Measurements from ENCODE around the gene C3.
A peak's percentile ranks its signal among the peaks of the same experiment; 100 is the strongest.
"Not testable (repeated sequence)": the region's sequence is repeated elsewhere in the genome, so short reads cannot be mapped to it uniquely, and the experiment has no call there.

The C3 gene

DNA sequence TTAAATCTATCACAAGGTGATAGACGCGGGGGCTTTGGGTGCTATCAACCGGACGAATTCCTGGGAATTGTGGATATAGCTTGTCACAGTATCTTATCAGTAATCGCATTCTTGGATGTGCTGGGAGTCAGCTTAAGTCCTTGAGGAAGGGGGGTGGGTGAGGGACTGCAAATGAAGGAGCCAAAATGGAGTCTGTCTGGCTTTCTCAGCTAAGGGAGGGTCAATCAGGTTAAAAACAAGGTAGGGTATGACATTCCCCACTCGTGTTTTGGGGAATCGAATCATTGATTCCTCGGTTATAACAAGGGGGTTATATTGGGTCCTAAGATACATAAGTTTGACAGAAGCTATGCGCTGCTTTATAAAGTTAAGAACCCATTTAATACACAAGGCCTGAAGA, 64.1 kb downstream of the C3 start:
- not testable (repeated sequence) for DNase-seq

DNA sequence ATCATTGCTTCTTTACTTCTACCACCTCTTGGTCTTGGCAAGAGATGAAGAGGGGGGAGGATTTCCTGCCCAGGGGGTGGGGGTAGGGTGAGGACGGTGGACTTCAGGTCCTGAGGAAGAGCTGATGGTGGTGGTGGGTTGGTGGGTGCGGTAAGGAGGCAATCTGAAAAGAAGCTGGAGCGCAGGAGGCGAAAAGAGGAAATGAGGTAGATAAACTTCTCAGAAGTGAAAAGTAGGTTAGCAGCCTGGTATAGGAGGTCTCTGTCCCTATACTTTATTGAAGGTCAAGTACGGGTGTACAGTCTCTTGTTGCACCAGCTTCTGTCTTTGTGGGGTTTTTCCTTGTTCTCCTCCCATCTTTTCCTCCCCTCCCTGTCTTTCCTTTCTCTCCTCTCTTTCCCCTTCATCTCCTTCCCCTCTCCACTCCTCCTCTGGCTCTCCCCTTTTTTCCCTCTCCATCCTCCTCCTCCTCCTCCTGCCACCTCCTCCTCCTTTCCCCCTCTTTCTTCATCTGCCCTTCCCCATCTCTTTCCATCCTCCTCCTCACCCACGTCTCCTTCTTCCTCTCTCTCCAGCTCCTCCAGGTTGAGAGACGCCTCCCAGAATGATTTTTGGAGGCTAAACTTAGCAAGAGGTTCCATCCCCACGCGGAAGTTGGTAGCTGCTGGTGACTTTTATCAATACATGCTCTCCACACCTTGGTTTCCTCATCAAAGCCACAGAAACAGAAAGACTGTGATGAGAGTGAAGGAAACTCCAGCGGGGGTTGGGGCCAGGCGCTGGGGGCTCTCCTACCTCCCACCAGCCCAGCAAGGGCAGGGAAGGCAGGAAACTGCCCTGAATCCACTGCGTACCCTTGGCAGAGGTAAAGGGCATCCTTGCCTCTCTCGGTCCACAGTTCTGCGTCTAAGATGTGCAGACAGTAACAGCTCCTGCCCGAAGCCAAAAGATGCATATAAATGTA, 65.8 kb downstream of the C3 start:
- peak; percentile 81 for DNase-seq

DNA sequence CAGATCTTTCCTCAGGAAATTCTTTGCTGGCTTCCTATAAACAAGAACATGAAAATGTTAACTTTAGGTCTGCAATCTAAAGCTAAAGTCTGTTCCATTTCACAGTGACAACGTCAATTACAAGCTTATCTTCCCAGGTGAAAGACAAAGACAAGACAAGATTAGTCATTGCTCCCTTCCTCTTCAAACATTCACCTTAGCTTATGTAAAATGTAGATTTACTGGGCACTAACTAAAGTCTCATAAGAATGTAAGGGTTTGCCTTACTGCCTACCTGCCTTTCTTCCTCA, 67.7 kb downstream of the C3 start:
- no peak for DNase-seq

DNA sequence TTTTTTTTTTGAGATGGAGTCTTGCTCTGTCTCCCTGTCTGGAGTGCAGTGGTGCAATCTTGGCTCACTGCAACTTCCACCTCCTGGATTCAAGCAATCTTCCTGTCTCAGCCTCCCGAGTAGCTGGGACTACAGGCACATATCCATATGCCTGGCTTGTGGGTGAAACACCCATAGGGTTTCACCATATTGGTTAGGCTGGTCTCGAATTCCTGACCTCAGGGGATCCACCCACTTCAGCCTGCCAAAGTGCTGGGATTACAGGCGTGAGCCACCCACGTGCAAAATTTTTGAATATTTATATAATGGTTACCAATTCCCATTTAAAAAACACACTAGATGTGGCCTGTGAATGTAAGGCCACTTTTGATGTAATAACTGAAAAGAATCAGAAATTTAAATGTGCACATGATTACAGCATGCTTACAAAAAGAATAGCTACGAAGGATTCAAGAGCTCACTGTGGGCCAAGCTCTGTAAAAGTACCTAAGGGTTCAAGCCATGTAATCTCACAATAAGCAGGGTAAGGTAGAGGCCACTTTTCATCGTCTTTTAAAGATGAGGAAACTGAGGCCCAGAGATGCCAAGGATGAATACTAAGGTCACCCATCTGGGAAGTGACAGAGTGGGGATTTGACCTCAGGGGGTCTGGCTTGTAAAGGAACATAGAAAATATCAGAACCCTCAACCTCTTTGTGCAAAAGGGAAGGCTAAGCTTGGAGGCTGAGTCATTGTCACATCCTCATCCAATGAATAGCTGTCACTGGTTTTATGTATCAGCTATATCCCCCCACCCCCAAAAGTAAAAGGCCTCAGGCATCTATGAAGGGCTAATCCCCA, 68.3 kb downstream of the C3 start:
- DNase-seq, result no peak

DNA sequence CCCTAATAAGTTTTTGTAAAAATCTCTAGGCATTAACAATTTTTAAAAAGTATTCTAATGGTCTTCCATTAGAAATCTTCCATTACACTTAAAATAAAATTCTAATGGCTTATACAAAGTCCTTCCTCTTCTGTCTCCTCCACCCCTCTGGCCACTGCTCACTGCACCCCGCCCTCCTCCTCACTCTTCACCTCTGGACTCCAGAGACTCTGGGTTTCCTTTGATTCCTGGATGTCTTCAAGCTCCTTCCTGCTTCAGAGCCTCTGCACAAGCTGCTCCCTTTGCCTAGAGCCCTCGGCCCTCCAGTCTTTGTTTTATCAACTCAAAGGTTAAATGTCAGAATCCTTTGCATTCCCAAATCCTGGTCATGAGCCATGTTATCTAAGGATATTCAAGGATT, 71.3 kb downstream of the C3 start:
- no peak for DNase-seq

DNA sequence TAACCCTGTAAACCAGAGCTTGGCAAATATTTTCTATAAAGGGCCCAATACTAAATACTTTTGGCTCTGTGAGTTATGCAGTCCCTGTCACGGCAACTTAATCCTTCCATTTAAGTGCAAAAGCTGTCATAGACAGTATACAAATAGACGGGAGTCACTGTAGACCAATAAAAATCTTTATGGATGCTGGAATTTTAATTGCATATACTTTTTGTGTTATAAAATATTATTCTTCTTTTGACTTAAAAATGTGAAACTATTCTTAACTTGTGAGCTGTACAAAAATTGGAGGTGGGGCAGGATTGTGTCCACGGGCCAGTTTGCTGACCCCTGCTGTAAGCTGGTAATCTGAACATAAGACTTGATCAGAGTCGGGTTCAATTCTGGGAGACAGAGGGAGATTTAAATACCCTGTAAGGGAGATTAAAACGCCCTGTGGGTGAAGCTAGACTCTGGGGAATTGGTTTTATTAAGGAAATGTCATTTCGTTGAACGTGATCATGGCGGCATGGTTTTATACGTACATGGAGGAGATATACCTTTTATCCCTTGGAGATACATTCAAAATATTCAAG, 72.2 kb downstream of the C3 start:
- DNase-seq, result no peak

DNA sequence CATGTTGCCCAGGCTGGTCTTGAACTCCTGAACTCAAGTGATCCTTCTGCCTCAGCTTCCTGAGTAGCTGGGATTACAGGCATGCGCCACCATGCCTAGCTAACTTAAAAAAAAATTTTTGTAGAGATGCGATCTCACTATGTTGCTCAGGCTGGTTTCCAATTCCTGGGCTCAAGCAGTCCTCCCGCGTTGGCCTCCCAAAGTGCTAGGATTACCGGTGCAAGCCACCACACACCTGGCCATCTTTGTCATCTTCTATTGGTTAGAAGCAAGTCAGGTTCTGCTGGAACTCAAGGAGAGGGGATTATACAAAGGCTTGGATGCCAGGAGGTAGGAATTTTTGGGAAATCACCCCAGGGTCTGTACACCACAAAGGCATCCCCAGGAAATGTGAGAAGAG, 75.7 kb downstream of the C3 start:
- DNase-seq, result no peak

DNA sequence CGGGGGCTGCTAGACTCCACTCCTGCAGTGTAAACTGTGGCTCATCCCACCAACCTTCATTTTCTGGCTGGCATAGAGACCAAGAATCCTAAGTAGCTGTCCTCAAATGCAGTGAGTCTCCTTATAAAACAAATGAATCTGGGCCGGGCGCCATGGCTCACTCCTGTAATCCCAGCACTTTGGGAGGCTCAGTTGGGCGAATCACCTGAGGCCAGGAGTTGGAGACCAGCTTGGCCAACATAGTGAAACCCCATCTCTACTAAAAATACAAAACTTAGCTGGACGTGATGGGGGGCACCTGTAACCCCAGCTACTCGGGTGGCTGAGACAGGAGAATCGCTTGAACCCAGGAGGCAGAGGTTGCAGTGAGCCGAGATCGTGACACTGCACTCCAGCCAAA, 80.1 kb downstream of the C3 start:
- DNase-seq, result not testable (repeated sequence)

DNA sequence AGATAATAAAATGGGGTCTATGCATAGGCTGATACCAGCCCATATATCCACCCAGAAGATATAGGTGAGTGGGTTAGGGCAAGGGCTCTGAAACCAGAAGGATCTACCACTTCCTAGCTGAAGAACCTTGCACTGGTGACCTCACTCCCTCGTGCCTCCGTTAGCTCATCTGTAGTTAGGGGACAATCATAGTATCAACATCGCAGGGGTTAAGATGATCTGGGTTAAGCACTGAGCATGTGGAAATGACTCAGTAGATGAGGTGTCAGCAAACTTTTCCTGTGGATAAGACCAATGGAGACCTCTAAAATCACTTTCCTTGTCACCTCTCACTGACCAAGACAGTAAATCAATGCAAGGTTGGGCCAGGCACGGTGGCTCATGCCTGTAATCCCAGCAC, 81.0 kb downstream of the C3 start:
- DNase-seq, result peak; percentile 58

DNA sequence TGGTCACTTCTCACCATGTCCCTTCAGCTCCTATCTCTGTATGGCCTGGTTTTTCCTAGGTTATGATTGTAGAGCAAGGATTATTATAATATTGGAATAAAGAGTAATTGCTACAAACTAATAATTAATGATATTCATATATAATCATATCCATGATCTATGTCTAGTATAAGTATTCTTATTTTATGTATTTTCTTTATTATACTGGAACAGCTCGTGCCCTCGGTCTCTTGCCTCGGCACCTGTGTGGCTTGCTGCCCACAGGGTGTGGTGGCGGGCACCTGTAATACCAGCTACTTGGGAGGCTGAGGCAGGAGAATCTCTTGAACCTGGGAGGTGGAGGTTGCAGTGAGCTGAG, 87.0 kb downstream of the C3 start:
- not testable (repeated sequence) for DNase-seq

DNA sequence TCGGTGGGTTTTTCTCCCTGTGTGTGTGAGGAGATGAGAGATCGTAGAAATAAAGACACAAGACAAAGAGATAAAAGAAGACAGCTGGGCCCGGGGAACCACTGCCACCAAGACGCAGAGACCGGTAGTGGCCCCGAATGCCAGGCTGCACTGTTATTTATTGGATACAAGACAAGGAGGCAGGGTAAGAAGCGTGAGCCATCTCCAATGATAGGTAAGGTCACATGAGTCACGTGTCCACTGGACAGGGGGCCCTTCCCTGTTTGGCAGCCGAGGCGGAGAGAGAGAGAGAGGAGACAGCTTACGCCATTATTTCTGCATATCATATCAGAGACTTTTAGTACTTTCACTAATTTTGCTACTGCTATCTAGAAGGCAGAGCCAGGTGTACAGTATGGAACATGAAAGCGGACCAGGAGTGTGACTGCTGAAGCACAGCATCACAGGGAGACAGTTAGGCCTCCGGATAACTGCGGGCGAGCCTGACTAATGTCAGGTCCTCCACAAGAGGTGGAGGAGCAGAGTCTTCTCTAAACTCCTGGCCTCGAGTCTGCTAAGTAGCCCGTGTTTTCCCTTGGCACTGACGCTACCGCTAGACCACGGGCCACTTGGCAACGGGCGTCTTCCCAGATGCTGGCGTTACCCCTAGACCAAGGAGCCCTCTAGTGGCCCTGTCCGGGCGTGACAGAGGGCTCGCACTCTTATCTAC, 87.5 kb downstream of the C3 start:
- DNase-seq, result peak; percentile 76

DNA sequence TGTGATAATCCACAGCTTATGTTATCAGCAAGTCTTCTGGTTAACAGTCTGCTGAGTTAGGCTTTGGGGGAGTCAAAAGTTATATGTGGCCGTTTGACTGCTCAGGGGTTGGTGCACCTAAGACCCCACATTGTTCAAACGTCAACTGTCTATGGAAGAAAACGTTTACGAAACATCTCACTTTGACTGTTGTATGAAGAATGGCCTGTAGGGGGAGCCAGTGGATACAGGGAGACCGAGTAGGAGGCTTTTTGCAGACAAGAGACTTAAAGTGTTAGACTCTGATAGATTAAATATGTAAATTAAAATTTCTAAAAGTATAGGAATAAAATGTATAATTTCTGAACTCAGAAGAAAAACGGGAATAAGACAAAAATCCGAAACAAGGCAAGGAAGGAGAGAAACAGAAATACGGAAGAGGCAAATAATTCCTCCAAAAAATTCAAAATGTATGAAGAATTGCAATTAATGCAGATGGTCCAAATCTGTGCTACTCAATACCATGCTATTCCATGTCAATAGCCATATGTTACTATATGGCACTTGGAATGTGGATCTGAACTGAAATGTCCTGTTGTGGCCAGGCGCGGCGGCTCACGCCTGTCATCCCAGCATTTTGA, 88.3 kb downstream of the C3 start:
- peak; percentile 89 for DNase-seq
